Muscle of back (tissue), 11 donors: ENCODE results near the gene TFF2. TPM values are rescaled to one million over a fixed set of nuclear protein-coding genes. Genes with fewer than 3 reads are reported as not detected.

ENCODE experiments used
- DNase-seq, 3 donors: peaks; one replicate each; pipeline versions ENCODE4 v3.0.0 to v3.0.0-alpha.2; 2013
- polyA plus RNA-seq, 10 donors: library from polyadenylated mRNA; unstranded; fragments of 120-200 nt; gene quantifications; one replicate each; pipeline ENCODE4 v1.2.1, GENCODE V29; 2013; ENCODE audit not compliant: insufficient read length in 10 of 10

The TFF2 gene
- polyA plus RNA-seq, 10 donors: not detected

GRCh38 chr21:42346866-42347600, 3.8 kb downstream of the TFF2 start:
- DNase-seq: no peak

- no peak for DNase-seq
Measured at GRCh38 chr21:42346441-42346840, 4.4 kb downstream of the TFF2 start.

- no peak for DNase-seq
Measured at GRCh38 chr21:42344631-42345030, 6.2 kb downstream of the TFF2 start.

- DNase-seq: no peak
Measured at GRCh38 chr21:42343963-42344510, 6.8 kb downstream of the TFF2 start.

- no peak for DNase-seq
Measured at GRCh38 chr21:42343556-42343955, 7.2 kb downstream of the TFF2 start.

- DNase-seq: no peak
Measured at GRCh38 chr21:42343101-42343500, 7.7 kb downstream of the TFF2 start.

- no peak for DNase-seq
Measured at GRCh38 chr21:42341776-42342542, 8.8 kb downstream of the TFF2 start.

- DNase-seq: no peak
Measured at GRCh38 chr21:42340187-42341050, 10.4 kb downstream of the TFF2 start.

- DNase-seq: no peak
Measured at GRCh38 chr21:42338729-42339715, 11.8 kb downstream of the TFF2 start.

GRCh38 chr21:42337830-42338728, 12.7 kb downstream of the TFF2 start:
- DNase-seq: peak; percentile 13 to 69 (median 52)

GRCh38 chr21:42337276-42337675, 13.5 kb downstream of the TFF2 start:
- no peak for DNase-seq

- DNase-seq: no peak
Measured at GRCh38 chr21:42336054-42336453, 14.7 kb downstream of the TFF2 start.

- no peak for DNase-seq
Measured at GRCh38 chr21:42332557-42333317, 18.1 kb downstream of the TFF2 start.

- DNase-seq: no peak
Measured at GRCh38 chr21:42331660-42332059, 19.1 kb downstream of the TFF2 start.

GRCh38 chr21:42330380-42331371, 20.1 kb downstream of the TFF2 start:
- DNase-seq: no peak

GRCh38 chr21:42324896-42325295, 25.9 kb downstream of the TFF2 start:
- no peak for DNase-seq

GRCh38 chr21:42321845-42322244, 28.9 kb downstream of the TFF2 start:
- DNase-seq: no peak

GRCh38 chr21:42321231-42321630, 29.6 kb downstream of the TFF2 start:
- no peak for DNase-seq
